Uterus (tissue), 2 donors: ENCODE measurements around the gene ASCL5.

Experiments
- POLR2A ChIP-seq, 2 donors: fragments of 450-650 bp; IDR thresholded peaks; one replicate each; pipeline ENCODE4 v1.6.1; 2016; ENCODE audit warnings: antibody characterized with exemption in 2 of 2, mild to moderate bottlenecking in 1 of 2, moderate library complexity in 1 of 2
- TF ChIP-seq, protein P1 (sequence below), 4 experiments: fragments of 200-600 bp in 2 of 4; fragments of 450-650 bp in 2 of 4; sonication (generic) in 2 of 4; IDR thresholded peaks; one replicate each; pipeline ENCODE4 v1.5.1; 2016 to 2019; ENCODE audit warnings: antibody characterized with exemption in 4 of 4, mild to moderate bottlenecking in 2 of 4, moderate library complexity in 1 of 4

DNA sequence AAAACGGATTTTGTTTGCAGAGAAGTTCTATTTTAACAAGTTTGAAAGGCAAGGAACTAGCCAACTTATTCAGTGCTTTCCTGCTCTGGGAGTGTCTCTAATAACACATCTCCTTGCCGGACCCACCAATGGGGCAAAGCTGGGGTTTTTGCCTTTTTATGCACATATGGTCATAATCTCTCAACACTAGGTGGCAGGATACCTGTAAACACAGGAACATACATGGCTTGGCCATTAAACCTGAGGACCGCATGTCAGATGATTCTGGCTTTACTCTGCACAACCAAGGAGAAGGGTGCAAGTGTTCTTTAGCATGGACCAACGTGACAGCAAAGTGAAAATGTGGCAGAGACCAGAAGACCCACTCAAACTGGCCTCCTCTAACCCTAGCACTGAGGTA, 22.4 kb upstream of the ASCL5 start:
- TF ChIP-seq POLR2A (IDR thresholded peaks at IDR 0.05), result no peak
- TF ChIP-seq, protein P1, sequence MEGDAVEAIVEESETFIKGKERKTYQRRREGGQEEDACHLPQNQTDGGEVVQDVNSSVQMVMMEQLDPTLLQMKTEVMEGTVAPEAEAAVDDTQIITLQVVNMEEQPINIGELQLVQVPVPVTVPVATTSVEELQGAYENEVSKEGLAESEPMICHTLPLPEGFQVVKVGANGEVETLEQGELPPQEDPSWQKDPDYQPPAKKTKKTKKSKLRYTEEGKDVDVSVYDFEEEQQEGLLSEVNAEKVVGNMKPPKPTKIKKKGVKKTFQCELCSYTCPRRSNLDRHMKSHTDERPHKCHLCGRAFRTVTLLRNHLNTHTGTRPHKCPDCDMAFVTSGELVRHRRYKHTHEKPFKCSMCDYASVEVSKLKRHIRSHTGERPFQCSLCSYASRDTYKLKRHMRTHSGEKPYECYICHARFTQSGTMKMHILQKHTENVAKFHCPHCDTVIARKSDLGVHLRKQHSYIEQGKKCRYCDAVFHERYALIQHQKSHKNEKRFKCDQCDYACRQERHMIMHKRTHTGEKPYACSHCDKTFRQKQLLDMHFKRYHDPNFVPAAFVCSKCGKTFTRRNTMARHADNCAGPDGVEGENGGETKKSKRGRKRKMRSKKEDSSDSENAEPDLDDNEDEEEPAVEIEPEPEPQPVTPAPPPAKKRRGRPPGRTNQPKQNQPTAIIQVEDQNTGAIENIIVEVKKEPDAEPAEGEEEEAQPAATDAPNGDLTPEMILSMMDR (IDR thresholded peaks at IDR 0.05), result peak in 2 of 4 experiments; percentile 18 to 19
